GM19438 (cell line): Measurements from ENCODE around the gene SPAG5.

Experiments used
- ATAC-seq: cut with Tn5 transposase; IDR thresholded peaks from one replicate; pipeline ENCODE4 v1.9.1; 2021; ENCODE audit warnings: low read depth; ENCODE audit not compliant: unreplicated experiment

Gene SPAG5

DNA sequence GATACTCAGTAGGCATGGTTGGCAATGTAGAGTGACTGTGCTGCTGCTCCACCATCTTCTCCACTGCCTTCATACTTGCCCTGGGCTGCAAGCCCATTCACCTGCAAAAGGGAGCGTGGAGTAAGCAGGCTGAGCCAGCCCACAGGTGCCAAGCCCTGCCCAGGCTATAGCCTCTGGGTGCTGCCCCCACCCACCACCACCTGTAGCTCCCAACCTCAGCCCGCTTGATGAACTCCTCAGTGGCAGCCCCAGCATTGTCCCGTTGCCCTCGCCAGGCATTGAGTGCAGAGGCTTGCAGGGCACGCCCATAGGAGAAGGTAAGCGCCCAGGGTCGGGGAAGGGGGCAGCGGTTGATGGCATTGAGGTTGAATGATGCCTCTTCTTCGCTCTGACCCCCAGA is 25.3 kb downstream of the SPAG5 start:
- ATAC-seq = no peak

DNA sequence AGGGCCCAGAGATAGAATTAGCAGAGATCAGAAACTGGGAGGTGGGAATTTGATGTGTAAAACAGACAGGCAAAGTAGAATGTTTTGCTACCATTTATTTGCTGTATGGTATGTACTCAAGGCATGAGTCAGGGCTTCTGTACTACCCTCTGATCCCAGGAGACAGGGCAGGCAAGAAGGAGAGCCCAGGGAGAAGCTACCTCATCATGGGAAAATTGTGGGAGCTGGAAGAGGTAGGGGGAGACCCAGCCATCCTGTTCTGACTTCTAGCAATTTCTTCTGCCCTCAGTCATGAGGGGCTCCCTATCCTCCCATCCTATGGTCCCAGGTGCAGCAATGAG is 25.8 kb downstream of the SPAG5 start:
- ATAC-seq = no peak

DNA sequence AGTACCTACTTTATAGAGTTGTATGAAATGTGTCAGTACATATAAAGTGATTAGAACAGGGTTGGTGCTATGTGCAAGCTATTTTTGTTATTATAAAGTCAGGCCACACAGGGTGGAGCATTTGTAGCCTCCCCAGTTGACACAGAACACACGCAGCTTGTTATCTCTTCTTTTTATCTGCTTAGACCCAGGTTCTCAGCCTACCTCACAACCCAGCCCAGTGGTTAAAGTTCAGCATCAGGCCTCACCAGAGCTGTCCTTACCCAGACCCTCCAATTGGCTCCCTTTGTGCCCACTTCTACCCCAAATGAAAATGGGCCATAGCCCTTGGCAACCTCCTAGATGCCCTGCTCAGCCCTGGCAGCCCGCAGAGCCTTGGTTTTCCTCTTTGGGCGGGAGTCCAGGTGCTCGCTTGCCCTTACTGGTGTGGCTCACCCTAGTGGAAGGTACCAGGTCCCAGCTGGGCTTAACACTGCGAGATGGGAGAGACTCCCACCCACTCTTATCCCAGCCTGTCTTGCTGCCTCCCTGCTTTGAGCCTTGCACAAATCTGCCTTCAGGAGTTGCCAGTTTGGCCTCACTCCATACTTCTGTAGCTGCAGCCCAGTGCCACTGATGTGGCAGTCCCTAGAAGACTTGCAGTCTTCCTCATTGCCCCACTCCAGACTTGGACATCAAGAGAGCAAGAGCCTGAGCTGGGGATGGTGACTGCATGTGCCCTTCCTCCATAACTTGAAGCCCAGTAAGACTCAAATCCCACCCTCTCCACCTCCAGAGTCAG is 26.4 kb downstream of the SPAG5 start:
- ATAC-seq = no peak

DNA sequence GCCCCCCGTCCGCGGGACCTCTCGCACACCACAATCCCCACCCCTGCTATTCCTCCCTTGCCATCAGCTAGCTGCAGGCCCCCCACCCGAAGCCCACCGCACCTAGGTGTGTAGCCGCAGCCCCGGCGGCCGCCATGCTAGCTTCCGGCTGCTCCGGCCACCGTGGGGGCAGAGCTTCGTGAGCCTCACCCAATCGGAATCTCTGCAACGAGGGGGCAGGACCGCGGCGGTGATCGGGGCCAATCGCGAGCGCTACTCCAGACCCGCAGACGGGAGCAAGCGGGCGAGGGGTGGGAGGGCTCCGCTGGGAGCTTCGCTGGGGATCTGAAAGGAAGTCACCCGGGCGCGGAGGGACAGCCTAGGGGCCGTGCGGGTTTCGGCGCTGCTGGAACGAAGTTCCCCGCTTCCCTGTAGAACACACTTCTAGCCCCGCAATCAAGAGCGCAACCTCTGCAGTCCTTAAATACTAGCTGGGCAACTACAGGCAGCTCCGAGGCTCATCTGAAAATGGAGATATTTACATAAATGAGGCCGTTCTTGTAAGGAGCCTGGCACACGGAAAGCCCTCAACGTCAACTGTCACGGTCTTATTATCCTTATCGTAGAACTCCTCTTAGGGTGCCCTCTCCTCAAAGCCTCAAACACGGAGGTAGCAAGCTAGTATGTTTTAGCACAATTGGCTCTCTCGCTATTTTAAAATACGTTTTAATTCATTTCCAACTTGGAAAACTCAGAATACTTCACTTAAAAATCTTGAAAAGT is 27.3 kb downstream of the SPAG5 start, which contains the start of gene PIGS:
PIGS (minus strand) TSS at position 164 of the 762 bp plus-strand sequence; CDS start at position 136, 28 bp downstream.
- peak; percentile 79 for ATAC-seq

DNA sequence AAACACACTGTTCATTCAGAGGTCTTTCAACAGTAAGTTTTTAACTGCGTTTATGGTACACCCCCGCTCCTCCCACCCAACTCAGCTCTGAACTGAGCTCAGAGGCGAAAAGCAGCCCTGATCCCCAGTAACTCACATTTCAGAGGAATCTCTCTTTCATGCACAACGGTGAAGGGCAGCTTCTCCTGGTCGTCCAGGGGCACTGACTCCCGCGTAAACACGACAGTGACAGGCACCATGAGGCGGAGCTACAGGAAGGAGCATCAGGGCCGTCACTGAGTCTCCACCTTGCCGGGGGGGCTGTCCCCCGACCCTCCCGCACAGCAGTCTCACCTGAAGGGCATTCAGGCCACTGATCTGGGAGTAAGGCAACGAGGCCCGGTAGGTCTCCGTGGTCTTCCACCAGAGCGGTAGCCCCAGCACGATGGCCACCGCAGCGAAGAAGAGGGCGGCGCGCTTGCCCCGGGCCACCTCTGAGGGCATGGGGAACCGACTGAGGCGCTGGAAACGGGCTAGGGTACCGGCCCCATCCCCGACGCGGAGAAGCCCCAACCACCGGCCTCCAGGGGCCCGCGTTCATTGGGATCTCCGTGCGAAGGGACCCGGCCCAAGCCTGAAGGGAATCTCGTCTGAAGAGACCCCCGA is 28.0 kb downstream of the SPAG5 start:
- peak; percentile 9 for ATAC-seq

DNA sequence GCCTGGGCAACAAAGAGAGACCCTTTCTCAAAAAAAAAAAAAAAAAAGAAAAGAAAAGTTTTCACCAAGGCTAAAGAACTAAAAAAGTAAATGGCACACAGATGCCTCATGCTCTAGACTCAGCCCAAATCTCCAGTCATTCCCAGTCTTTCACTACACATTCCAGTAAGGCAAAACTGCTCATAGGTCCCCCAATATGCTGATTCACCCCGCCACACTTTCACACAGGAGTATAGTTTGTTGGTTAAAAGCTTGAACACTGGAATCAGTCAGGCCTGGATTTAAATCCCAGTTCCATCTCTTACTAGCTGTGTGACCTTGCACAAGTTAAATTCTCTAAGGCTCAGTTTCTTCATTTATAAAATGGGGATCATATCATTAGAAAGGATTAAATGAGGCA is 29.4 kb downstream of the SPAG5 start:
- ATAC-seq = no peak

DNA sequence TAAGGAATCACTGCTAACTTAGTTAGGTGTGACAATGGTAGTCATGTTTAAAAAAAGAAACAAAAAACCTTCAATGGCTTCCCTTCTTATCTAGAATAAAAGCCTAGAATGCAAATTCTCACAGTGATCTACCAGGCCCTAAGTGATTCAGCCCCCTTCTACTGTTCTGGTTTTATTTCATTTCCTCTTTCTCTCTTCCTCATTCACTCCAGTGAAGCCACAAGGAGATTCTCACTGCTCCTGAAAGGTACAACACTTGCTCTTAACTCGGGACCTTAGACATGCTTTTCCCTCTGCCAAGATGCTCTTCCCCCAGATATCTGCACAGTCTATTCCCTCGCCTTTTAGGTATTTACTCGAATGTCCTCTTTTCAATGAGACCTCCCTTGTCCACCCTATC is 31.2 kb downstream of the SPAG5 start:
- ATAC-seq = no peak

DNA sequence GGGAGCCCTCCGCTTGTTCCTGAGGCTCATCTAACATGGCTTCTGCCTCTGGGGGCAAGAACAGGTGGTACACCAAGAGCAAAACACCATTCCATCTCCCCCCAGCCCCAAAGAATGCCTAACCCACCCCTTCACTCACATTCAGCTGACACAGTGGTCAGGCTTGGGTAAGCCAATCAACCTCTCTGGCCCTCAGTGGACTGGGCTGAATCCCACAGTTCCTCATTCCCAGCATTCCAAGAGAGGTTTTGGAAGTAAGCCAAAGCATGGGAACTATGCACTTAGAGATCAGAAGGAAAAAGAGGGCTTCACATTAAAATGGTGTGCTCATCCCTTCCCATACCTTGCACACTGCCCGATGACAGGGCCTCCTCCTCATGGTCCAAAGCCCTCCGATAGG is 35.4 kb downstream of the SPAG5 start:
- no peak for ATAC-seq

DNA sequence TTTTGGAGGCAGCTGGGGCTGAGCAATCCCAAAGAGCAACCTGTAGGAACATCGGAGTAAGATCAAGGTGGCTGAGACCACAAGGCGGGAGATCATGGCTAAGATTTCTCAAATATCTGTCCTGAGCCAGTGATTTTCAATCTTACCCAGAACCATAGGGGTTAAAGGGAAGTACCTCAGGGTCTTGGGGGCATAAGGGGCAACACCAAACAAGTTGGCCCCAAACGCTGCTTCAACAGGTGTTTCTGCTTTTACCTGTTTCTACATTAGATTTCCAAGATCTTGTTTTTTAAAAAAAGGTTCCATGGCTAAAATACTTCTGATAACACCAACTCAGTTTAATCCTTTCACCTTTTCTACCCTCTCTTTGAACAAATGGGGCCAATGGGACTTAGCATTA is 43.8 kb downstream of the SPAG5 start:
- no peak for ATAC-seq

DNA sequence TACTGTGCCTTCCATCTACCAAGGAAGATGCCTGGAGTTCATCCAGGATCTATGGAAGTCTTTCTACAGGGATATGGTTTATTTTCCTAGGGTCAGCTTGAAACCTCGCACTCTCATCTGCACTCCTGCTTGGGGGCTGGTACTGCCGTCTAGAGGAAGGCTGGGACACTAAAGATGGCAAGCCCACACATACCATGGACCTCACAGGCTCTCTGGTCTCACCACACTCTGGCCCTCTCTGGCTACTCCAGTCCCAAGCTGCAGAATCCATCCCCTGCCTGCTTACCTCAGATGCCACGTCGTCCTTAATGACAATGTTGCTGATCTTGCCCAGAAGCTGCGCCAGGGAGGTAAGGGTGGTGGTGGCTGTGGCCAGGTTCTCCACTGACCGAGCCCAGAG is 44.3 kb downstream of the SPAG5 start:
- no peak for ATAC-seq

DNA sequence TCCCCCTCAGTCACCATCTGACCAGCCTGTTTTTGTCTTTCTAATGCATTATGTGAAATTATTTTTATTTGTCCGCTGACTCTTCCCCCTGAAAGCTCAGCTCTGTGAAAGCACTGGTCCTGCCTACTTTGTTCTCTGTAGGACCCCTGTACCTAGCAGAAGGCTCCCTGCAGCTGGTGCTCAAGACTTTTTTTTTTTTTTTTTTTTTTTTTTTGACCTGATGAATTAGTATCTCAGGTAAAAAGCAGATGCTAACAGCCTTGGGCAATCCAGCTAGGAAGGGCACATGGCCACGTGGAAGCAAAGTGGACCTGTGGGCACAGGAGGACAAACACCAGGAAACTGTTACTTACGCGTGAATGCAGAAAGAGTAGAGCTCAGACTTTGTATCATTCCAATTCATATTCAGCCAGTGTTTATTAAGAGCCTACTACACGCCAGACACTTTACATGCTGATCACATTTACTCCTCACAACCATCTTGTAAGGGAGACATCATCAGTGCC is 45.8 kb downstream of the SPAG5 start:
- ATAC-seq = no peak

DNA sequence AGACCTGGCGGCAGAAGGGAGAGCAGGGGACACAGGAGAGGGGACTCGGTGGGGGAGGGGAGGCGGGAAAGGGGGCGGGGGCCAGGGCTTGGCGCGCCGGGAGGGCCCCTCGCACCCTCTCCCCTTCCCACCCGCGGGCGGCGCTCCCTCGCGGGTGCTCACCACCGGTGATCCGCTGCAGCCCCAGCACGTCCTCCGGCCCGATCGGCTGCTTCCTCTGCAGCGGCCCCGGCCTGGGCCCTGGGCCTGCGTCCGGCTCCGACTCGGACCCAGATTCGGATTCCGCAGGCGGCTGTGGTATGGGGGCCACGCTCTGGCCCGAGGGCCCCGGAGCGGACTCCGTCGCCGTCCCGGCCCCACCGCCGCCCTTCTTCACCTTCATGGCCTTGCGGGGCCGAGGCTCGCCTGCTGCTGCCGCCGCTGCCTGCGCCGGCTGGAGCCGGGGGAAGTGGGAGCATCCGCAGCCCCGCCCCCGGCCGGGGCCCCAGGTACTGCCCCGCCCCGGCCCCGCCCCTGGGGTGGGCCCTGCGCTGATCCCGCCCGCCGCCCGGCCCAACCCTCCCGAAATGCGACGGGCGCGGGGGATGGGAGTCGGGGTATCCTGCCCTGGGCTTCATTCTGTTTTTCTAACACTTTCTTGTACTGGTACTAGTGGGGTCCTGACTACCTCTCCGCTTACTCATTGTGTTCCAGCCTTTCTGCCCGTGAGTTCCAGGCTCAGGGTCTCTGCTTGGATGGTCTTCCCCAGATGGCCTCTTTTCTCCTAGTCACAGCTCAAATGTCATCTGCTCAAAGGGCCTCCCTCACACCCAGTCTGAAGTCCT is 46.4 kb downstream of the SPAG5 start, which contains the start of gene UNC119:
UNC119 (minus strand) TSS at position 449 of the 824 bp plus-strand sequence; CDS start at position 382, 67 bp downstream.
- ATAC-seq = peak; percentile 47

DNA sequence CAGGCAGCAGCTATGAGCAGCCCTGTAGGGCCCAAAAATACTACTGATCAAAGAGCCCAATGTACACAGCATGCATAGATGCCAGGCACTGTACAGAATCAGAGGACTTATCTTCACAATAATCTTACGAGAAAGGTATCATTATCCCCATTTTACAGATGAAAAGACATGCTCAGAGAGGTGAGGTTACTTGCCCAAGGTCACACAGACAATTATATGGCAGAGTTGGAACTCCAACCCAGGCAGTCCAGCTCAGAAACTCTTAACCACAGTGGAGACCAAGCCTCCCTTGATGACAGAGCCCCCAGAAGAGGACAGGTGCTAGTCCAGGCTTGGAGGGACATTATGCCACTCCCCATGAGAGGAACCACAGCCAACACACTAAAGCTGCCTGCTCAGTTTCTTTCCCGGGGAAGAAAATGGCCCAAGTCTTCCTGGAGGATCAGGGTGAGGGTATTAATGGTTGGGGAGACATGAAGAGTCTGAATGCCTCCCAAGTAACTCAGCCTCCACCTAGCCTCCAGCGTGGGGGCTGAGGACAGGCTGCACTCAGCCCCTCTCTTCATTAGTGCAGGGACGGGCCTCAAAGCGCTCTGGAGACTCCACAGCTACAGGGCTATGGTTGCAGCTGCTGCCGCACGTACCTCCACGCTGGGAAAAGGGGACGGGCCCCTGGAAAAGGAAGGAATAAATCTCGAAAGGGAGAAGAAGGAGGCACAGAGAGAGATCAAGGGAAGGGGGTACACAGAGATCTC is 47.2 kb downstream of the SPAG5 start:
- peak; percentile 5 for ATAC-seq

DNA sequence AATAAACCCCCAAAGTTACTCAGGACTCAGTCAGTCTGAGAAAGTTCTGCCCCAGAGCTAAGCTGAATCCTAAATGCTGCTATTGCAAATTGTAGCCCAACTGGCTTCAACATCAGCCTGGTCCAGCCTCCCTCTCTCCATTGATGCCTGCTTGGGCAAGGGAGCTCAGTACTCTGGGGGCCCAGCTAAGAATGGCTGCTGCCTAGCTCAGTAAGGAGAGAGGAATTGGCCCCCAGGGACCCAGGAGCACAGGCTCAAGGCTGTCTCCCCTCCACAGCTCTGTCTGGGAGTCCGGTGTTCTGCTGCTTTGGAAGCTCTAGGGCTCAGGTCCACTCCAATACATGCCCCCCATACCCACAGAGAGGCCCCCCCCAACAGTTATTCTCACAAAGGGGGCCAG is 48.0 kb downstream of the SPAG5 start:
- no peak for ATAC-seq

DNA sequence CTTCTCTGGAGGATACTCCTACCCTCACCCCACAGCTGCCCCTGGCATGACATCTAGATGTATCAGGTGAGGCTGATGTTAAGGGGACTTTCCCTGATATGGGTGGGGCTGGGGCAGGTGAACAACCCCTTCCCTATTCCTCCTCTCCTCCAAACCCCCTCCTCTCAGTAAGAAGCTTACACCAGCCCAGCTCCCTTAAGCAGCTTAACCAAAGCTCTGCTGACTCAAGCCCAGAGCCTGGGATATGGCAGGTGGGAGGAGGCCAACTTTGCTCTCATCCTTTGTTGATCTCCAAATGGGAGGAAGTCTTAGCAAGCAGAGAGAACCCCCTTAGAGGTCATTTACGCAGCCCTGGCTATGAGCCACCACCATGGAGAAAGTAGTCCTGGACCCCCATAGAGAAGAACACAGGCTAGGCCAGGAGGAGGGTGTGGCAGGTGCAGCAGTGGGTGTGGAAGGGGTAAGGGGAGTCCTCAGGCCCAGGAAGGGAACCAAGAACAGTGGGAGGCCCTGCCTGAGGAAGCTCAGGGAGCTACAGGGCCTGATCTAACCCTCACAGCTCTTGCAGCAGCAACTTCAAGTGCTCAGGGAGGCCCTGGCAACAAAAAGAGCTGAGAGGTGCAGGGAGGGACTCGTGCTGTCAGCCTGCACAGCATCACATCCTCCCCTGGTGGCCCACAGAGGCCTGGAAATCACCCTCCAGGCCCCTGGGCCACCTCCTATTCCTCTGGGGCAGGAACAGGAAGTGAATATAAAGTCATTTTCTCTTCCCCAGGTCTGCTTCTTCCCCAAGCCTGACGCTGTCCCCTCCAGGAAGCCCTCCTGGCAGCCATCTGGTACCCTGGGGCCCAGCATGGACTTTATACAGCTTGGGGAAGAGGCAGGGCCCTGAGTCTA is 49.3 kb downstream of the SPAG5 start:
- ATAC-seq = no peak

DNA sequence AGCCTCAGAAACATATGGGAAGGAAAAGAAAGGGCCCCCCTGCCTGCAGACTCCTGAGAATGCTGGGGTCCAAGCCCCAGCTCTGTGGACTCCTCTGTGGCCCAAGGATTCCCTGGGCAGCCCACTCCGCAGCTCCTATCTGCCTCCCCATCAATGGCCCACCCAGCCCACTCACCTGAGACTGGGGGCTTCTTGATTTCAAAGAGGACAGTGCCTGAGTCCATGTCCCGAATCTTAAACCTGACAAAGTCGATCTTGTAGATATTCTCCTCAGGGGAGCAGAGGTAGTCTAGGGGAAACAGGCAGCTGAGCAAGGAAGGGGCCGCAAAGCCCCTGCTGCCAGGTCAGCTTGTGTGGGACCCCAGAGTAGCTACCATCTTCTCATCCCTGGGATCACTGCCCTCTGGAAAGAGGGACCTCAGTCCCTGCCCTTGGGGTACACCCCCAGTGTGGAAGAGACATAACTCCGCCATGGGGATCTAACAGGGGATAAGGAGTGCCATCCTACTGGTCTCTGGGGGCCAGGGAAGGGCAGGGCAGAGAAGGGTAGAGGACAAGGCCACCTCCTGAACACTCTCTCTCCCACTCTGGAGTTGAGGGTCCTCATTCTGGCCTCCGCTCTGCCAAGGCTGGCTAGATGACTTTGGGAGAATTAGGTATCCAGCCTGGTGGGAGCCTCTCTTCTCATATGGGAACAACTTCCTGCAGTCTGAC is 50.3 kb downstream of the SPAG5 start:
- no peak for ATAC-seq

DNA sequence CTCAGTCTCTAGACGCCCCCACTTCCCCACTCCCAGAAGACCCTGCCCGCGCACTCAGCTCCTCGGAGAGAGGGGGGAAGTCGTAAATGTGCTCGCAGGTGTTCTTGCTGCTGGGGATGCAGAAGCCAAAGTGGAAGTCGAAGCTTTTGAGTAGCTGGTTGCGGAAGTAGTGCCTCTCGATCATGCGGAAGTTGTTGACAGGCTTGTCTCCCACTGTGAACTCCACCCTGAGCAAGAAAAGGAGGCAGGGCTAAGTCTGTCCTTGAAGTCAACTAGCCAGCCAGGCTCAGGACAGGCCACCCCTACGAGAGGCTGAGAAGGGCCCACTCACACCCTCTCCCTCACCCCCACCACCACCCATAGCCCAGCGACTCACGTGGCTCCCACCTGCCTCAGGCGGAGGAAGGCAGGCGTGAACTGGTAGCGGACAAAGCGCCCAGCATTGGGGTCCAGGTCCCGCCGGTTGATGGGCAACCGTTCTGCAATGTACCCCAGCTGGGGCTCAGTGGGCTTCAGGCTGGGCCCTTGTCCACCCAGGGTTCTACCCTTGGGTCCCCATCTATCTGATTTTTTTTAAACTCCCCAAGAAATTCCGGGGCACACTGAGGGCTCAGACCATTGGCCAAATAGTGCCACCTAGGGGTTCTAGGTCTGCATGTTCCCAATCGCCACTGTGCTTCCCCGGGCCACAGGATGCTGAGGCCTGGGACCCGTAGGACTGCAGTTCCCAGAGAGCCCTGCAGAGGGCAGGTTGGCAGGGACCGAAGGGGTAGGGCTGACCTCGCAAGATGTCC is 51.0 kb downstream of the SPAG5 start:
- no peak for ATAC-seq
